ENCODE measurements around the gene PCK1.
A peak's percentile ranks its signal among the peaks of the same experiment; 100 is the strongest.

Gene PCK1

GRCh38 chr20:57589728-57590484 is 29.0 kb downstream of the PCK1 start:
- no peak for ATAC-seq
- DNase-seq = no peak

GRCh38 chr20:57590485-57591288 is 29.8 kb downstream of the PCK1 start:
- DNase-seq (no peak), ATAC-seq (no peak)

GRCh38 chr20:57591289-57592229 is 30.6 kb downstream of the PCK1 start:
- no peak for ATAC-seq
- DNase-seq = no peak

GRCh38 chr20:57592263-57593092 is 31.6 kb downstream of the PCK1 start:
- ATAC-seq (no peak), DNase-seq (no peak)

GRCh38 chr20:57593134-57593886 is 32.4 kb downstream of the PCK1 start:
- DNase-seq (no peak), ATAC-seq (no peak)

GRCh38 chr20:57594092-57594951 is 33.4 kb downstream of the PCK1 start:
- DNase-seq (peak; percentile 74), ATAC-seq (no peak)

GRCh38 chr20:57595041-57596030 is 34.4 kb downstream of the PCK1 start:
- DNase-seq (no peak), ATAC-seq (no peak)

- no peak for ATAC-seq
Observed at GRCh38 chr20:57596358-57596757, 35.4 kb downstream of the PCK1 start.

GRCh38 chr20:57596998-57597939 is 36.4 kb downstream of the PCK1 start:
- DNase-seq = peak; percentile 84
- peak; percentile 72 for ATAC-seq

More at GRCh38 chr20:57596358-57596757, 35.4 kb downstream of the PCK1 start:
- DNase-seq = no peak

GRCh38 chr20:57598060-57598459 is 37.1 kb downstream of the PCK1 start:
- no peak for ATAC-seq
- DNase-seq = no peak

GRCh38 chr20:57598491-57598890 is 37.6 kb downstream of the PCK1 start:
- DNase-seq (no peak), ATAC-seq (no peak)

- no peak for DNase-seq
- peak; percentile 8 for ATAC-seq
Observed at GRCh38 chr20:57600320-57601210, 39.7 kb downstream of the PCK1 start.

- DNase-seq = no peak
- ATAC-seq = no peak
Observed at GRCh38 chr20:57601211-57601570, 40.3 kb downstream of the PCK1 start.

GRCh38 chr20:57601737-57602136 is 40.8 kb downstream of the PCK1 start:
- no peak for DNase-seq
- ATAC-seq = no peak

GRCh38 chr20:57603120-57603519 is 42.2 kb downstream of the PCK1 start:
- DNase-seq (no peak), ATAC-seq (no peak)

GRCh38 chr20:57605045-57605444 is 44.1 kb downstream of the PCK1 start:
- ATAC-seq = no peak
- DNase-seq = no peak

Data from stimulated activated naive CD8-positive, alpha-beta T cell treated with anti-CD3 and anti-CD28 coated beads, Interleukin-15, Interleukin-2, amounts not matched to agents 100 U/mL and 50 U/mL, for 24 hours (primary cell).